PC-3 (cell line): ENCODE results near the gene GBE1.

Experiments
- CTCF ChIP-seq: fragments of 300-600 bp; sonication (generic); conservative IDR thresholded peaks from 2 replicates; pipeline ENCODE4 v1.5.1; 2017; ENCODE audit warnings: antibody characterized with exemption, low read depth, mild to moderate bottlenecking, low read length
- EZH2phosphoT487 ChIP-seq: fragments of 300-600 bp; sonication (generic); IDR thresholded peaks from 2 replicates; pipeline ENCODE4 v1.6.1; 2018; ENCODE audit warnings: mild to moderate bottlenecking, antibody characterized with exemption, low read length, borderline replicate concordance

- TF ChIP-seq CTCF (no peak), EZH2phosphoT487 (no peak)
Measured at GRCh38 chr3:81459733-81460132, 301.7 kb downstream of the GBE1 start.
